SHP77 (cell line): ENCODE results near the gene LRRC8D.

Experiments
- DNase-seq, 2 experiments: peaks; one replicate each; lab custom pipeline; 2025; lab: John Stamatoyannopoulos, UW

The LRRC8D gene

DNA sequence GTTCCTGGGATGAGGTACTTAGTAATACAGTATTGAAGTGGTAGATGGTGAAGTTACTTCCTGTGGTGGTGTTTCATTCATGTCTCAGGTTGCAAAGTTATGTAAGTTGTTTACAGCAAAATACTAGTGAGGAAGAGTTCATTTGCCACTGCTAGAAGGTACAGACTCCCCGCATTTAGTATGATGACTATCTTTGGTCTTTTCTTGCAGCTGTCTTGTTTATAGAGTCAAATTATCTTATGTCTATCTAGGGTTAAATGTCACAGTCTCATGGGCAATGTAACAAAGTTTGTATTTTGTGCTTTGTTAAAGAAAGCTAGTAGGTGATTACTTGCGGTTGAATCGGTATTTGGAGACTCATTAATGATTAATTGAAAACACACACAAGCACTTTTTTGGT, 50.2 kb downstream of the LRRC8D start:
- no peak for DNase-seq

DNA sequence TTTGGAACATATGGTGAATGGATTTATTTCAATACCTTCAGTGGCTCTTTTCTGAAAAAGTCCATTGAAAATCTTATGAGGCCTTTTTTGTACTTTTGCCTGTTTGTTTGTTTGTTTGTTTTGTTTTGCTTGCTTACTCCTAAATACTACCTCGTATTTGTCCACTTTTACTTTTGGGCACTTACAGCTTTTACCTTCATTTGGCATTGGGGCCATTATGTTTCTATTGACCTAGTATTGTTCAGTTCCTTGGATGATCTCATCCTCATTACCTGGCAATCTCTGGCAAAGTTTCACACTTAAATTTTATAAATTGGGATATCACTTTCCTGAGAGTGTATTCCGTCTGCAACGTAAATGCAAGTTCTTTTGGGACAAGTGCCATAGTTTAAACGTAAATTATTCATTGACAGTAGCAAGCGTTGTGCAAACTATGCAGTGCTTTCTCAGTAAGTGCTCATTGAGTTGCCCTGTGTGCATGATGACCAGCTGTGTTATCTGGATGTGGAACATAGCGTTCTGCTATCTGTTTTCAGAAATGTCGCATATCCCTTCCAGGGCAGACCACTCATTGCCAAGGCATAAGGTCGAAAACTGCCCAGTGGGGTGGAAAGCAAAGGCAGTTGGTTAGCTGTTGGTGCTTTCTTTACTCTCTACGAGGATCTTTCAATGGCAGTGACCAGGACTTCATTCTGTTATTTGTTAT, 51.1 kb downstream of the LRRC8D start:
- no peak for DNase-seq

DNA sequence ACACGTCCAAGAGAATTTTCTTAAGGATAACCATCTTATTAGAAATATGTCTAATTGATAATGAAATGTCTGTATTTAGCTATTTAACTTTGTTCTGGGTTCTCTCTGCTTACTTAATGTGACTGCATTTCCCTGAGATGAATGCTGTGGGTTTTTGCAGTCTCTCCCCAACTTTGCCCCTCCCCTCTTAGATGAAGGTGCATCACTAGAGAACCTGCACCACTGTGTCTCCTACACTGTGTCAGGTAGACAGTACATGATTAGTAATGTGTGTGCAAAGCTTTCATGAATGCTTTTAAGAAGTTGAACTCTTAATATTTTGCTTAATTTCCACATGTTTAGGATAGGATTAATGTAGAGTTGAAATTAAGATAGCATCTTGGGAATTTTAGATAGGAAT, 51.7 kb downstream of the LRRC8D start:
- DNase-seq: no peak

DNA sequence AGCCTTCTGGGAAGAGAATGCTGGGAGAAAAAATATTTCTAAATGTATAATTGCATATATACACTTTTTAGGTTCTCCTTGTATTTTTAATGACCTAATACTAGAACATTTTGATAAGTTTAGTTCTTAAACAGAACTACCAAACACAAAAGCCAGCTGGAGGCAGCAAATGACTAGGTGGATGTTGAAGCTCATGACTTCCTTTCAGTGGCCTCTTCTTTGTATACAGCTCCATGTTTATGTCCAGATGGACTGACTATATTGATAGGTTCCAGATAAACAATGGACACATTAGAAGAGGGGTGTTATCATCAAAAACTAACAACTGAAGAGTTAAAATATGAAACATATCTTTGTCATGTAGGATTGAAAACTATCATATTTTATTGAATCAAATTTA, 52.5 kb downstream of the LRRC8D start:
- DNase-seq: no peak

DNA sequence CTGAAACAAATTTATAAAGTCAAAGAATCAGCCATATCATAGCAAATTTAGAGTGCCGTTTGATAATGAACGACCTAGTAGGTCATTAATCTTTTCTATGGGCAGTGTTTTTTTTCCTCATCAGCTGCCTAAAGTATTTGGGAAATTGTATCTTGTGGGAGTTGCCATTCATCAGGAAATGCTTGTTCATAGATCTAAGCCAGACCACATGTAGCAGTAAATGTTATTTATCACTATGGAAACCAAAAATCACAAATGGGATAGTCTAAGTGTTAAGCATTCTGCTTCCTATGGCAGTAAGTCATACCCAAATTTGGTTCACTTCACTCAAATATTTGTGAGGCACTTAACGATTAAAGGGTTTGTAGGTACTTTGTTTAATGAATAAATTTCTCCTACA, 52.9 kb downstream of the LRRC8D start:
- DNase-seq: no peak

DNA sequence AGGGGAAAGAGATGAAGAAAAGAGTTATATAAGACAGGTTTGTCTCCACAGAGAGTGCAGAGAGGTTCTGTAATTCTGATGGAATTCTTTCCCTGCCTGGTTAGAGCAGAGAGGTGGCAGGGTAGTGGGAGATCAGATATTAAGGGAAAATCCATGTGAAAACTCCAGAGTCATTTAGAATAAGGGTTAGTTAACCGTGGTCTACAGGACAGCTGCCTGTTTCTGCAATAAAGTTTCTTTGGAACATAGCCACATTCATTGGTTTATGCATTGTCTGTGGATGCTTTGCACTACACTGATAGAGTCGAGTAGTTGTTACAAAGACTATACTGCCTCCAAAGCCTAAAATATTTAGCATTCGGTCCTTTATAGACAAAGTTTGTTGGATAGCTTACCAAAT, 55.6 kb downstream of the LRRC8D start:
- DNase-seq: no peak

DNA sequence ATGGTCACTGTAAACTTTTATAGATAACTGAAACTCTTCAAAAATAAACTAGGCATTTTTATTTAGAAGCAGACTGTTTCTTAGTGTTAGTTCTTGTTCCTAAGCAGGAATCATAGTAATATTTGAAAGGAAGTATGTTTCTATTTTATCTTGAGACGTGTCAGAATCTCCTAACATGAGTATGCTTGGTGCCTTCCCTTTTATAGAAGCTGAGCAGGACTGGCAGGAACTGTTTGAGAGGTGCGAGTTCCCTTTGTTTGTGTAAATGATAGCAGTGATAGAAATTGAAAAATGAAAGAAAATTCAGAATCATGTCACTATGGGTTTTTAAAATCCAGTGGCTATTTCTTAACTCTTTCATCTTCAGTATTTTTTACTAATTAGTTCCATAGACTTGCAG, 56.9 kb downstream of the LRRC8D start:
- no peak for DNase-seq

DNA sequence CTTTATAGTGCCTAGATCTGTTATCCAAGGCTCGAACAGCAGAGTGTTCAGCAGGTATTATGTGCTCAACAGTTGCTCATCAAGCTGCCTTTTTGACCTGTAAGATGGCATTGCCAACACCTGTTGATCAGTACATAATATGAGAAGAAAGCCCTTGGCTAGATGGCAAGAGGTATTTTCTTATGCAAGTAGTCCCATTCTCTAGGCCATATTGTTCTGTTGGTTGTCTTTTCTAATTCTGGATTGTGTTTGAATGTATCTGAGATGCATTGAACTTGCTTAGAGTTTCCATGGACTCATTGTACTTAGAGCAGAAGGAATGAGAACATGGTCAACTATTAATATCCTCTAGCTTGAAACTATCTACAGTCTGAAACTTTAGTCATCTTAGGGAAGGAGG, 57.4 kb downstream of the LRRC8D start:
- DNase-seq: no peak

DNA sequence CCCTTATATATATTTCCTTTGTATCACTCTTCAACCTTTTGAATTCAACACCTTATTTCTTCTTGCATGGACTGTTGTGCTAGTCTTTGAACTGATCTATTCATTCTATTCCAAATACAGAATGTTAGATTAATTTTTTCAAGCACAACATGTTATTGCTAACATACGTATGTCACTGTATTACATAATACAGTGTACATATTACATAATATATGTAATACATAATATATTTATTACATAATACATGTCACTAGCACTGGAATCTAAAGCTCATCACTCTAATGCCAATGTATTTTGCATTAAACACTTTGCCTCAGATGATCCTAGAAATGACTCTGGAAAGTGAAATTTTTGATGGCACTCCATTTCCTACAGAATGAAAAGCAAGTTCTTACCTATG, 59.8 kb downstream of the LRRC8D start:
- DNase-seq: no peak

DNA sequence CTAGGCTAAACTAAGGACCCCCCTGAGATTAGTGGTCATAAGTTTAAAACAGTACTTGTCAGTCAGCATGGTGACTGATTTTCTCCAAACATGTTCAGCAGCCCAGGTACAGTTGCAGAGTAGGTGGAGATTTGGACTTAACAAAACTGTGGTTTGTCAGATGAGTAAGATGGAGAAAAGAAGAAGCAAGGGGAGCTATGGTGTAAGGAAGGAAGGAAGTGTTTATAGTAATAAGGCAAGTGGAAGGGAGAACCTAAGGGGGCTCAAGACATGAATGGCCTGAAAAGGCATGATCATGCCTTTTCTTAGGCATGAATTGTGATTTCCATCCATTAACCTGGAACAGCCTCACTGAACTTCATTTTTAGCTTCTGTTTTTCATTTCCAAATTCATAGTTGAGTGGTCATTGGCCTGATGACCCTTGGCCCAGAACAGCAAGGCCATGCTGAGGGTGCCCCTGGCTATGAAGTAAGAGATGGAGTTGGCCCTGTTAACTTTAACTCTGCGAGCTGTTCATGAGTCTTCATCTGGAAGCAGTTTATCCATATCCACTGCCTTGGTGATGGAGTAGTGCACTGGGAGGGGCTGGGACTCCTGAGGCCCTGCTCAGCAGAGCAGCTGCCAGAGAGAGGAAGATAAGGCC, 60.7 kb downstream of the LRRC8D start:
- DNase-seq: no peak

DNA sequence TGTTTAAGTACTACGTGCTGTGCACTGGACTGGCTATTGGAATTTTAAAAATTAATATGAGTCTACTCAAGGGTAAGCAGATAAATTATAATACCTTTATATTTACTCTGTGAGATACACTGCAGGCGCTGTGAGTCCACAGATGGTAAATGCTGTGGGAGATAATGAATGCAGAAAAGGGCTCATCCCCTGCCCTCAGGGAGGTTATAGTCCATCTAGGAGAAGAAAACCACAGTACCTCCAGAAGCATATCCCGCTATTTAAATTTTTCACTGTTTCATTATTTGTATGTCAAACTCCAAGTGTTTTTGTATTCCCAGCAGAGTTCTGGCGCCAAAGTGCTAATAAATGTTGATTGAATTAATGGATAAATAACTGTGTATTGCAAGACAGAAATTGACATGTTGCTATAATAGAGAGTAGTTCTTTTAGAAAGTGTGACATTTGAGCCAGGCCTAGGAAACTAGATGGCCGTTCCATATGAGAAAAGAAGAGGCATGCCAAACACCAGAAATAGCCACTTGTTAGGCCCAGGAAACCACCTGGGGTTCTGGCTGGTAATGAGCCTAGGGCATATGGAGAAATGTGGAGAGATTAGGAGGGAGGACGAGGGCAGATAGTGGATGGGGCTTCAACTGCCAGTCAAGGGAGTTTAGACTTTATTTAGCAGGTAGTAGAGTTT, 61.7 kb downstream of the LRRC8D start:
- no peak for DNase-seq

DNA sequence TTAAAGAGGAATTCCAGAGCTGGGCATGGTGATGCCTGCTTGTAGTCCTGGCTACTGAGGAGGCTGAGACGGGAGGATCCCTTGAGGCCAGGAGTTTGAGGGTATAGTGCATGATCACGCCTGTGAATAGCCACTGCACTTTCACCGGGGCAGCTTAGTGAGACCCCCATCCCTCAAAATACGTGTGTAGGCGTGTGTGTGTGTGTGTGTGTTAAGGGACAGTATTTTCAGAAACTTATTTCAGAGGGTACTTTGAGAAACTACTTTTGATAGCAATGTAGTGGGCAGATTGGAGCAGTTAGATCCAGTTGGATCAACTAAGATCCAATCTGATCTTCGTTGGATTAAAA, 62.2 kb downstream of the LRRC8D start:
- DNase-seq: no peak

DNA sequence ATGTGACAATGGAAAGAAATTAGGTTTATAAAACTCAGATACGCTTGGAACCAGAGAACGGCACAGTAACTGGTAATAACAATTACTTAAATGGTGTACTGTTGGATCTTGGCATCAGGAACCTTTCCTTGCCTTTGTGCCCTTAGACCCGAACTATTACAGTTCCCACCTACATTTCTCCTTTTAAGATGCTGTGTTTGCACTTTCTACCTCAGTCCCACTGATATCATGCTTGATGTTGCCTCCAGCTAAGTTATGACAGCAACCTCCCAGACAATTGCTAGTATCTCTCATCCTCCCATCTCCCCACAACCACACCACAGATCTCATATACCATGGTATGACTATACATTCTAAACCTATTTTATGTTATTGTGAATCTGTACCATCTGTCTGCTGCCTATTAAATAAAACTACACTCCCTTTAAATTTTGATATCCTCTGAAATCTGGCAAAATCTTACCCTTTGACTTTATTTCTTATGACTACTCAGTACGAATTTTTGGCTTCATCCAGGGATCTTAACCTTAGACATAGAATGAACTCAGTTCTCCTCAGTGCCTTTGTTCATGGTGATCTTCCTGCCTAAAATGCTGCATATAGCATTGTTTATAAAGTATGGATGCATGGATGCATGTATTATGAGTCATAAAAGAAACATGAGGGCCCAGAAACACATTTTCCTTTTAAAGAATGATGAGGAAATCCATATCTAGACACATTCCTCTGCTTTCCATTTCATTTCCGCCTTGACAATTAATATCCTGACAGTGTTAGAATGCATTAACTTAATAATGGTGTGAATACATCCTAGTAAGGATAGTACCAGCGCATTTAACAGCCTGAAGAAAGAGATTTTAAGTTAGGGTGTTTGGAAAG, 64.1 kb downstream of the LRRC8D start:
- DNase-seq: no peak

DNA sequence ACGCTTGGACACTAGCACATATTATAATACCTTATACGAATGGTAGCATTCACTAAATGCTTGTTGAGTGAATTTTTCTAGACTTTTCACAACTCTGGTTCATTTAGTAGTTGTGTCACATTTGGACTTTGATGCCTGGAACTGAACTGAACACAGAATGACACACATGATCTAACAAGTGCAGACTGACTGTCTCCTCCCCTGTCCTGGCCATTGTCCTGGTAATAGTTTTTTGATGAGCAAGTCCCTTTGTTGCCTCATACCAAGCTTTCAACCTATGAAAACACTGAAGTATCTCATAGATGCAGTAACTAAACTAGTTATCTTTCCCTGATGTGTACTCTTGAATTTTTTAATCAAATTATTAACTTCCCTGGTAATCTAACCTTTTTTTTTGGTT, 66.4 kb downstream of the LRRC8D start:
- no peak for DNase-seq

DNA sequence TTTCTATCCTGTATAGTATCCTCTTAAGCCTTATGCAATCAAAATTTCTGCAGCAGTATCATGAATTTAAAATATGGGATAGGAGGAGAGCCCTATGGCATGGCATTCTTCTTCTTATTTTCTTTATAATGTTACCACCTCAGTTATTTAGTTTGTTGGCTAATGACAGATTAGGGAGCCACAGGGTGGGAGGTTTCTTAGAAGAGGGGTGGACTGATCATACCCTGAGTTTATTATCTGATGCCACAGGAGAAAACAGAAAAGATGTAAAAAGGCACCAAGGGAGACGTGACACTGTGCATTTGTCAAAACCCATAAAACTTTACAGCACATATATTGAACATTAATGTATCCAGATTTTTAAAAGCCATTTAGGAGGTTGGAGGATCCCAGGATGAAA, 66.9 kb downstream of the LRRC8D start:
- no peak for DNase-seq

DNA sequence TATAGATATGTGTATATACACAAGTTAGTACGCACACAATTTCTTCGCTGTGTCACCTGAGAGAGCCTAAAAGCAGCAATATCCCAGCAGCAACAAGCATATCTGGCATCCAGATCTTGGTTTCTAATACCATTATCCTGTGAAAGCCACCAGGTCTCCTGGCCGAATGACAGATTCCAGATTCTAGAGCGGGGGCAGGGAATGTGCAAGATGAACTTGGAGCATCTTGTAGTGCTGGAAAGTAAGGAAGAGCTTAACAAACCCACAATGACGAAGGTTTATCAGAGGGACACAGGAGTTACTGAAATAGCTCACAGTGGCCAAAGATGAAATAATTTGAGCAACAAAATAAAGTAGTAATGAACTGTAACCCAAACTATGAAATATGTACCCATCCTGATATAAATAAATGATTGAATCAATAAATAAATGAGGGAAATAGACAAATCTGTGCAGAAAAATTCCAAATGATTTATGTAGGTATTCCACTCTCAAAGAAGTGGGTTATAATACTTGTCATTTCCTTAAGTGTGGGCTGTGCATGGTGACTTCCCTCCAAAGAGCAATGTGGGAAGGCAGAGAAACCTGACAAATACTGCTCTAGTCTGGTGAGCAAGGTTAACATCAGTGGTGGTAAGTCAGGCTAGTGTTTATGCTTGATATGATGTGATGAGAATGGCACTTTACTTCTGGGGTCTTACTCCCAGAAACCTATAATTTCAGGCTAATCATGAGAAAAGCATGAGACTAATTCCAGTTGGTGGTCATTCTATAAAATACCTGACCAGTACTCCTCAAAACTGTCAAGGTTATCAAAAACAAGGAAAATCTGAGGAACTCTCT, 67.9 kb downstream of the LRRC8D start:
- no peak for DNase-seq

DNA sequence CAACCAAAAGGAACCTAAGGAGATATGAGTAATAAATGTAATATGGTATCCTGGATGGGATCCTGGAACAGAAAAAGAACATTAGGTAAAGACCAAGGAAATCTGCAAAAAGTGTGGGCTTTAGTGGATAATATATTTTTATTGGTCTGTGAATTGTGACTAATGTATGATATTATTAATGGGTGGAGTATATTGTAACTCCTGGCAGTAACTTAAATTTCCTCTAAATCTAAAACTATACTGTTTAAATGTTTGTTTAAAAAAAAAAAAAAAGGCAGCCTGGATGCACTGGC, 68.4 kb downstream of the LRRC8D start:
- DNase-seq: no peak

DNA sequence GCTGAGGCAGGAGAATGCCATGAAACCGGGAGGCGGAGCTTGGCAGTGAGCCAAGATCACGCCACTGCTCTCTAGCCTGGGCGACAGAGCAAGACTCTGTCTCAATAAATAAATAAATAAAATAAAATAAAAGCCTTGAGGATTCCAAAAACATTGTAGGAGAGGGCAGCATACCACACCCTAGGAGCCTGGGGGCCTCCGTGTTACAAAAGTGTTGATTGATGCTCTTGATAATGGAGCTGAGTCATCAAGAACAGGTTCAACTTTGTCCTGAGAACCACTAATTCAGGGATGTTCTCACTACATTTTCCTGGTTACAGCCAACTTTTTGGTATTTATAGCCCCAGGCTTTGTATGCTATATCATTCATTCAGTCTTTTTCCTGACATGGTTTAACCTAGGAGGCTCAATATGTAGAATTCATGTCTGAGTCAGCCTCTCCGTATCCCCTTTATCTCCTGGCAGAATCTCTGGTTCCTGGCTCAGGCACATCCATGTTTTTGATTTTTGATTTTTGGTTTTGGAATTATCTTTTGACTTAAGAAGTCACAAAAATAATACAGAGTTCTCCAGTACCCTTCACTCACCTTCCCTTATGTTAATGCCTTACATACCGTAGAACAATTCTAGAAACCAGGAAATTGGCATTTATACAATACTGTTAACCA, 69.4 kb downstream of the LRRC8D start:
- DNase-seq: no peak

DNA sequence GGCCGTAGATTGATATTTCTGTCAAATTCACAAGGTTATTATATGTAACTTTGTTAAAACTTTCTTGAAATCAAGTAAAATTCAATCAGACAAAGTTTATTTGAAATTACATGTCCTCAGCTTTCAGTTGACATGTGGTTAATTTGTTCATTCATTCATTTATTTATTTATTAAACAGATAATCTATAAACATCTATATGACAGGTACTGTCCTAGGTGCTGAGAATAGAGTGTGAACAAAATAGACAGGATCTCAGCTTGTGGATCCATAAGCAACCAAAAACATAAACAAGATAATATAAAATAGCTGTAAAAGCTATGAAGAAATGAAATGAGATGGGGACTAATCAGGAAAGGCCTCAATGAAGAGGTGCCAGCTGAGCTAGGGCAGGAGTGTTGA, 72.0 kb downstream of the LRRC8D start:
- DNase-seq: no peak

DNA sequence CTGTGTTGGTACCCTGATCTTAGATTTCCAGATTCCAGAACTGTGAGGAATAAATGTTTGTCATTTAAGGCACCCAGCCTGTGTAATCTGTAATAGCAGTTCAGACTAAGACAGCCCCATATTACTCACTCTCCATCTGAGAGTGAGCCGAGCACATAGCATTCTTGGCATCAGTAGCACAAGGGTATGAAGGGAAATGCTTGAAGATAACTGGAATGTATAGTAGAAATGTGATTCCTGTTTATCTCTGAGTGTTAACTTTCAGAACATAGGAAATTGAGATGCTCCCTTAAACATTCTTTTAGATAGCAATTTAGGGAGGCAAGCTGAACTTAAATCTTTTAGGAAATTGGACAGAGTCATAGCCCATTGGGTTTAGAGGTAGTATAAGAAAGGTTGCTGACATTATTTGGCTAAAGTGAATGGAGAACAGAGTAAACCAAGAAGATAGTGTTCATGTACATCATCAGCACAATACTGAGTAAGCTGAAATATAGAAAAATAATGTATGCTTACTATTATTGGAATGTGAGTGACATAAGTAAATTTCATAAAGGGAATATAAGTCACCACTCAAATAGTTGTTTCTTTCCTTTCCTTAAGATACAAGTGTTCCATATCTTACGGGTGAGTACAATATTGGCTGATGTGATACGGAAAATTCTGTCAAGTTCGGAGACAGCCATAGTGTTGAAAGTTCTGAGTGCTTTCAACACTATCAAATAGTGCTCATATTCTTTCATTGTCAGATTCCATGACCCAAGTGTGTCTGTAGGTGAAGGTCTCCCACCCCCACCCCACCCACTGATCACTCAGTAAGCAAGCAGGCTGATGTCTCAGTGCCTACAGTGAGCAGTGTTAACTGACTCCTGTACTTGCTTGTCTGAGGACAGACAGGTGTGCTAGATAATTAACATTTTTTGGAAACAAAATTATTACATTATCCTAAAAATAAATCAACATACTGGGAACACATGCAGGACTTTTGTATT, 73.7 kb downstream of the LRRC8D start:
- DNase-seq: no peak
